ENCODE results near the gene PGAP6. TPM values are rescaled to one million over a fixed set of nuclear protein-coding genes. Genes with fewer than 3 reads are reported as not detected.
A peak's percentile ranks its signal among the peaks of the same experiment; 100 is the strongest.

The PGAP6 gene
- total and polyA plus RNA-seq, 2 of the 4 experiments (the other 2 are of a cell fraction) = 49.1 to 124 TPM

DNA sequence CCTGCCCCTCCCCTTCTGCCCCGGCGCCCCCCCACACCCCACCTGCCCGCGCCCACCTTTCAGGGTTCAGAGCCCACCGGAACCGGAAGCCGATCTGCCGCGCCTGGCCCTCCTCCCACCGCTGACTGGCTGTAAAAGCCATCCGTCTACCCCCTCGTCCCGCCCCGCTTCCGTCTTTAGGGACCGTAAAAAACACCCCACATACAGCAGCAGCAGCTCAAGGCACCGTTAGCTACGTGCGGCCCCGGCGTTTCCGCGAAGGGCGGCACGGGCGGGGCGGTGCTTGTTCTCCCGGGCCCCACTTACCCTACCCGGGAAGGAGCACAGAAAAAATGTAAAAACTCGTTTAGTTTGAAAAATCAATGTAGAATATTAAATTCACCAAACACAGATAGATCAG, 11.3 kb downstream of the PGAP6 start, which contains the start of gene MRPL28:
TSS of gene MRPL28 (minus strand) at position 96 of the 400 bp plus-strand sequence. CDS start 320 bp downstream, outside the sequence.
- H2AK9ac ChIP-seq (replicated peaks; ENCODE audit: low read depth, low read length, poor library complexity) = peak within 1 kb of the TSS; percentile 42
- ATAC-seq (ENCODE audit: low read depth) (peak; percentile 98), DNase-seq (peak; percentile 95)
- H3K79me1 ChIP-seq (ENCODE audit: low read depth in 1 of 2, low read length in 2 of 2) = peaks cover 4 to 11% of the 10 kb centered on the region in 2 experiments; a peak in 2 of 4 replicates
- no peak within 1 kb of the TSS for H2BK120ac ChIP-seq (ENCODE audit: low read depth, low read length)
- H3K36me3 ChIP-seq (ENCODE audit: control insufficient read depth, insufficient read depth, low read length) = peaks cover 70% of the 10 kb centered on the region
- in situ Hi-C loops (cut with MboI; ENCODE audit: low sequenced_read_pairs) (no loop called here), dilution Hi-C loops (cut with HindIII; ENCODE audit: low sequenced_read_pairs, unreplicated experiment) (no loop called here), intact Hi-C loops (cut with micrococcal nuclease) (no loop called here)
- peak within 1 kb of the TSS; percentile 70 for H3K4me2 ChIP-seq (ENCODE audit: low read depth, low read length)
- H3K4me1 ChIP-seq (ENCODE audit: control insufficient read depth, insufficient read depth, low read length) = peaks cover 7% of the 10 kb centered on the region; the same call in 1 of the 2 replicates
- 0 out of 2 replicates have a peak within 1 kb of the TSS, but pooled peaks have one; percentile 16 for H3K9ac ChIP-seq (ENCODE audit: low read depth, low read length)
- no peaks in the 10 kb centered on the region for H4K20me1 ChIP-seq (ENCODE audit: insufficient read depth, low read length)
- no peak within 1 kb of the TSS for H3K14ac ChIP-seq (replicated peaks; ENCODE audit: low read depth, low read length)
- H3K4ac ChIP-seq (ENCODE audit: low read depth, low read length) = peak within 1 kb of the TSS; percentile 10; the same call in 1 of the 2 replicates
- no peaks in the 10 kb centered on the region for H3K9me1 ChIP-seq (ENCODE audit: insufficient read depth, low read length)
- H4K8ac ChIP-seq (ENCODE audit: low read depth in 2 of 2, low read length in 2 of 2) = peak within 1 kb of the TSS in 1 of 2 experiments; percentile 60; a peak in 1 of 4 replicates
- H3K4me3 ChIP-seq (ENCODE audit: insufficient read depth, low read depth, low read length) = peak within 1 kb of the TSS; percentile 20; the same call in 1 of the 2 replicates
- H3K27me3 ChIP-seq (ENCODE audit: control insufficient read depth, insufficient read depth, low read length) = no peaks in the 10 kb centered on the region
- no peak within 1 kb of the TSS for H2BK20ac ChIP-seq (ENCODE audit: low read depth, low read length)
- H4K91ac ChIP-seq (ENCODE audit: insufficient read depth, low read depth, low read length) = peak within 1 kb of the TSS; percentile 6; the same call in 1 of the 2 replicates
- no TSS peak for BruUV-seq (replicated peaks)
- no peak within 1 kb of the TSS for H2BK15ac ChIP-seq (ENCODE audit: low read depth, low read length)
- 0% methylated on average over 1 of the region's 30 CpGs; no CpG with 5 or more reads in 1 of the 2 experiments for WGBS, 2 experiments (ENCODE audit: extremely low coverage in 2 of 2, insufficient read length in 1 of 2)
- H3K27ac ChIP-seq (ENCODE audit: insufficient read depth, low read length) = peak within 1 kb of the TSS; percentile 31; the same call in 1 of the 2 replicates
- H4K5ac ChIP-seq (ENCODE audit: low read depth, low read length) = no peak within 1 kb of the TSS
- TF ChIP-seq RFX5 (IDR thresholded peaks at IDR 0.05; ENCODE audit: low read depth, low read length) = no peak
- TF ChIP-seq CHD1 (IDR thresholded peaks at IDR 0.05; ENCODE audit: low read depth, low read length) = no peak
- peak; percentile 96 for TF ChIP-seq BHLHE40 (IDR thresholded peaks at IDR 0.05; ENCODE audit: low read depth, low read length)
- TF ChIP-seq, protein P1, sequence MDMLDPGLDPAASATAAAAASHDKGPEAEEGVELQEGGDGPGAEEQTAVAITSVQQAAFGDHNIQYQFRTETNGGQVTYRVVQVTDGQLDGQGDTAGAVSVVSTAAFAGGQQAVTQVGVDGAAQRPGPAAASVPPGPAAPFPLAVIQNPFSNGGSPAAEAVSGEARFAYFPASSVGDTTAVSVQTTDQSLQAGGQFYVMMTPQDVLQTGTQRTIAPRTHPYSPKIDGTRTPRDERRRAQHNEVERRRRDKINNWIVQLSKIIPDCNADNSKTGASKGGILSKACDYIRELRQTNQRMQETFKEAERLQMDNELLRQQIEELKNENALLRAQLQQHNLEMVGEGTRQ (IDR thresholded peaks at IDR 0.05; ENCODE audit: low read depth, low read length) = peak; percentile 16; the same call in 1 of the 2 replicates
- TF ChIP-seq FOS (IDR thresholded peaks at IDR 0.05; ENCODE audit: low read depth, low read length) = peak; percentile 34; the same call in 1 of the 2 replicates
- TF ChIP-seq MAZ (IDR thresholded peaks at IDR 0.05; ENCODE audit: borderline replicate concordance, low read depth, low read length) = peak; percentile 73; the same call in 1 of the 2 replicates
- CTCF ChIA-PET = interaction anchor here (1.2 kb wide), 1 partner anchor 8 kb away, joined by 4 read pairs; no protein-coding TSS in a partner anchor
- POLR2A ChIA-PET (ENCODE audit: unreplicated experiment) = no interaction called here
- H3K9me3 ChIP-seq (ENCODE audit: control insufficient read depth, insufficient read depth, low read length) = no peaks in the 10 kb centered on the region
- no peak within 1 kb of the TSS for H3K18ac ChIP-seq (ENCODE audit: low read depth, low read length)
- peak within 1 kb of the TSS; percentile 19 for H2BK5ac ChIP-seq (ENCODE audit: low read depth, low read length, poor library complexity, severe bottlenecking)
- 0 out of 2 replicates have a peak within 1 kb of the TSS, but pooled peaks have one; percentile 80 for H3K23ac ChIP-seq (ENCODE audit: low read depth, low read length)
- H3K56ac ChIP-seq (ENCODE audit: extremely low read depth, insufficient read depth, low read length) = no peak within 1 kb of the TSS
- H2AK5ac ChIP-seq (ENCODE audit: low read depth, low read length) = no peak within 1 kb of the TSS
- H2AFZ ChIP-seq (replicated peaks; ENCODE audit: low read length, poor library complexity) = peak within 1 kb of the TSS; percentile 65
